NCI-H748 treated with DMSO at 0.1 percent for 48 hours (cell line): ENCODE data around the gene MTG2.

Source experiments
- DNase-seq: peaks from one replicate; lab custom pipeline; 2025; lab: John Stamatoyannopoulos, UW

MTG2 gene

GRCh38 chr20:62235777-62236157, 52.9 kb downstream of the MTG2 start:
- no peak for DNase-seq

GRCh38 chr20:62236200-62236599, 53.4 kb downstream of the MTG2 start:
- DNase-seq, result no peak

- DNase-seq, result peak; percentile 13
Observed at GRCh38 chr20:62236766-62237513, 54.1 kb downstream of the MTG2 start.

GRCh38 chr20:62237514-62237800, 54.6 kb downstream of the MTG2 start:
- no peak for DNase-seq

GRCh38 chr20:62237801-62238568, 55.2 kb downstream of the MTG2 start, which contains the start of gene OSBPL2:
OSBPL2 (plus strand) TSS chr20:62238521; CDS start chr20:62256185, 17,664 bp downstream.
- peak; percentile 91 for DNase-seq

GRCh38 chr20:62238569-62239277, 55.9 kb downstream of the MTG2 start:
- no peak for DNase-seq

- no peak for DNase-seq
Observed at GRCh38 chr20:62239278-62239879, 56.6 kb downstream of the MTG2 start.

- DNase-seq, result no peak
Observed at GRCh38 chr20:62240020-62240685, 57.3 kb downstream of the MTG2 start.

- no peak for DNase-seq
Observed at GRCh38 chr20:62241506-62241905, 58.7 kb downstream of the MTG2 start.

GRCh38 chr20:62242176-62242575, 59.3 kb downstream of the MTG2 start:
- DNase-seq, result no peak

- no peak for DNase-seq
Observed at GRCh38 chr20:62243106-62243505, 60.3 kb downstream of the MTG2 start.

GRCh38 chr20:62243906-62244515, 61.2 kb downstream of the MTG2 start:
- DNase-seq, result no peak

GRCh38 chr20:62244644-62245108, 61.8 kb downstream of the MTG2 start:
- DNase-seq, result no peak

GRCh38 chr20:62245911-62246280, 63.1 kb downstream of the MTG2 start:
- DNase-seq, result no peak

GRCh38 chr20:62246431-62246830, 63.6 kb downstream of the MTG2 start:
- no peak for DNase-seq

GRCh38 chr20:62246872-62247652, 64.2 kb downstream of the MTG2 start:
- DNase-seq, result no peak

- no peak for DNase-seq
Observed at GRCh38 chr20:62248890-62249560, 66.2 kb downstream of the MTG2 start.

- DNase-seq, result no peak
Observed at GRCh38 chr20:62252342-62252966, 69.6 kb downstream of the MTG2 start.
